SK-N-MC (cell line): ENCODE measurements around the gene MYH14.

Source experiments
- EZH2 ChIP-seq: fragments of 200-600 bp; sonication (generic); IDR thresholded peaks from one replicate; pipeline ENCODE4 v1.6.1; 2017; ENCODE audit warnings: antibody characterized with exemption
- FOXP2 ChIP-seq: optimal IDR thresholded peaks from 2 replicates; pipeline ENCODE3; 2011; ENCODE audit warnings: mild to moderate bottlenecking, moderate library complexity; ENCODE audit not compliant: insufficient read depth; ENCODE audit errors: extremely low read length, control extremely low read depth
- POLR2AphosphoS5 ChIP-seq: IDR thresholded peaks from 2 replicates; pipeline ENCODE4 v1.6.1; 2012; ENCODE audit warnings: mild to moderate bottlenecking, low read depth, low read length, borderline replicate concordance

- no peak for TF ChIP-seq FOXP2
- TF ChIP-seq POLR2AphosphoS5: no peak
- TF ChIP-seq EZH2: no peak
Measured at GRCh38 chr19:50221087-50221486, 17.7 kb downstream of the MYH14 start.
